Fibroblast of lung (primary cell): ENCODE results near the gene ZNF747. TPM values are rescaled to one million over a fixed set of nuclear protein-coding genes. Genes with fewer than 3 reads are reported as not detected.
"Not testable (repeated sequence)": the region's sequence is repeated elsewhere in the genome, so short reads cannot be mapped to it uniquely, and the experiment has no call there.

ENCODE experiments used
- DNase-seq, 2 donors: peaks; one replicate each; pipeline versions ENCODE4 v3.0.0 to v3.0.0-alpha.2; 2010; ENCODE audit warnings: low read depth in 2 of 2
- H2AFZ ChIP-seq: 2 replicates; pipeline ENCODE4 v1.5.1; 2012; ENCODE audit warnings: low read length, control low read depth, inconsistent platforms
- H3K27ac ChIP-seq: 2 replicates; pipeline ENCODE4 v1.5.1; 2011; ENCODE audit warnings: low read length, control low read depth; ENCODE audit not compliant: insufficient read depth
- H3K27me3 ChIP-seq: 2 replicates; pipeline ENCODE4 v1.5.1; 2011; ENCODE audit warnings: mild to moderate bottlenecking, low read length; ENCODE audit not compliant: control insufficient read depth, insufficient read depth
- H3K36me3 ChIP-seq: 2 replicates; pipeline ENCODE4 v1.5.1; 2011; ENCODE audit warnings: low read length; ENCODE audit not compliant: control insufficient read depth, insufficient read depth
- H3K4me1 ChIP-seq: 2 replicates; pipeline ENCODE4 v1.5.1; 2011; ENCODE audit warnings: low read length; ENCODE audit not compliant: control insufficient read depth, insufficient read depth; ENCODE audit errors: extremely low read depth
- H3K4me2 ChIP-seq: 2 replicates; pipeline ENCODE4 v1.5.1; 2011; ENCODE audit warnings: low read length, control low read depth; ENCODE audit not compliant: insufficient read depth; ENCODE audit errors: extremely low read depth
- H3K4me3 ChIP-seq, 4 experiments: fragments of 200-600 bp in 1 of 4; sonication (generic) in 1 of 4; replicated peaks in 1 of 4; 2 replicates each; pipeline ENCODE4 v1.5.1; 2011 to 2016; ENCODE audit warnings: low read length in 4 of 4, low read depth in 3 of 4, mild to moderate bottlenecking in 3 of 4, control low read depth in 2 of 4, inconsistent platforms in 1 of 4, mixed read lengths in 1 of 4; ENCODE audit not compliant: insufficient read depth in 1 of 4; ENCODE audit errors: control extremely low read depth in 1 of 4
- H3K79me2 ChIP-seq: 2 replicates; pipeline ENCODE4 v1.5.1; 2012; ENCODE audit warnings: mild to moderate bottlenecking, low read length, inconsistent platforms; ENCODE audit not compliant: control insufficient read depth, insufficient read depth
- H3K9ac ChIP-seq: 2 replicates; pipeline ENCODE4 v1.5.1; 2011; ENCODE audit warnings: mild to moderate bottlenecking, low read length, control low read depth; ENCODE audit not compliant: insufficient read depth
- H3K9me3 ChIP-seq: 2 replicates; pipeline ENCODE4 v1.5.1; 2012; ENCODE audit warnings: low read depth, low read length; ENCODE audit not compliant: control insufficient read depth, insufficient read depth
- H4K20me1 ChIP-seq: 2 replicates; pipeline ENCODE4 v1.5.1; 2011; ENCODE audit warnings: low read length; ENCODE audit not compliant: control insufficient read depth, insufficient read depth; ENCODE audit errors: extremely low read depth
- CTCF ChIP-seq, 2 donors: IDR thresholded peaks in 1 of 2; conservative IDR thresholded peaks in 1 of 2; 1 replicate in 1 of 2; 2 replicates in 1 of 2; pipeline ENCODE4 v1.5.1; 2011 to 2012; ENCODE audit warnings: low read length in 2 of 2, control low read depth in 1 of 2, inconsistent platforms in 1 of 2, low read depth in 1 of 2, mild to moderate bottlenecking in 1 of 2
- EZH2 ChIP-seq: IDR thresholded peaks from 2 replicates; pipeline ENCODE4 v1.5.1; 2012; ENCODE audit warnings: low read length, control low read depth, mild to moderate bottlenecking; ENCODE audit errors: missing control alignments
- polyA plus RNA-seq, 2 donors: library from polyadenylated mRNA; depleted of rRNA in 1 of 2; stranded (reverse) in 1 of 2; unstranded in 1 of 2; fragments of >200 nt; gene quantifications; 2 replicates each; pipeline ENCODE4 v1.2.1, GENCODE V29; 2011 to 2012; ENCODE audit warnings: missing spikeins in 1 of 2
- total RNA-seq: library from RNA; depleted of rRNA; stranded (reverse); fragments of >200 nt; gene quantifications from 2 replicates; pipeline ENCODE4 v1.2.1, GENCODE V29; 2014

Gene ZNF747
- total and polyA plus RNA-seq, 2 donors (not counting 1 experiment from before 2014, with no cell fraction given), result 4.4 to 10.6 TPM

DNA sequence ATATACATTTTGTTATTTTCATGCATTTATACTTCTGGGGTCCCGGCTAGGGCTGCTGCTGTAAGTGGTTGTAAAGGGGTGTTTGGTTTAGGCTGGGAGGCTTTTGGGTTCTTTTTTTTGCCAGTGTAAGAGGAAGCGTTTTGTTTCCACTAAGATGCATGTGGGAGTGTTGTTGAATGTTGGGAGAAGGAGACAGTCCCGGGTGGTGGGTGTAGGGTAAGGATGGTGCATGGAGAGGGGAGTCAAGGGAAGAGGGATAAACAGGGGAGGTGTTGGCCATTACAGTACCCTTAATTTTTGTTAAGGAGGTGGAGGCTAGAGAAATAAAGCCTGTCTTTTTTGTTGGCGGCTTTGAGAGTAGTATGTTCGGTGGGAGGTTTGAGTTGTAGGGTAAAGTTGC, 8.4 kb upstream of the ZNF747 start:
- Histone ChIP-seq H3K4me1 (peaks cover 2% of the 10 kb centered on the region), H4K20me1 (no peaks in the 10 kb centered on the region), H3K36me3 (no peaks in the 10 kb centered on the region), H3K9ac (no peak overlapping the region), H2AFZ (no peak overlapping the region), H3K9me3 (no peaks in the 10 kb centered on the region), H3K79me2 (no peaks in the 10 kb centered on the region), H3K27me3 (no peaks in the 10 kb centered on the region), H3K4me2 (no peak overlapping the region), H3K27ac (no peak overlapping the region), H3K4me3 (no peak overlapping the region)
- TF ChIP-seq CTCF (conservative IDR thresholded peaks at IDR 0.05 in 1 of 2, IDR thresholded peaks at IDR 0.05 in 1 of 2; ENCODE audit: low read depth in 1 of 2, low read length in 2 of 2) (no peak), EZH2 (no peak)
- DNase-seq, result no peak

DNA sequence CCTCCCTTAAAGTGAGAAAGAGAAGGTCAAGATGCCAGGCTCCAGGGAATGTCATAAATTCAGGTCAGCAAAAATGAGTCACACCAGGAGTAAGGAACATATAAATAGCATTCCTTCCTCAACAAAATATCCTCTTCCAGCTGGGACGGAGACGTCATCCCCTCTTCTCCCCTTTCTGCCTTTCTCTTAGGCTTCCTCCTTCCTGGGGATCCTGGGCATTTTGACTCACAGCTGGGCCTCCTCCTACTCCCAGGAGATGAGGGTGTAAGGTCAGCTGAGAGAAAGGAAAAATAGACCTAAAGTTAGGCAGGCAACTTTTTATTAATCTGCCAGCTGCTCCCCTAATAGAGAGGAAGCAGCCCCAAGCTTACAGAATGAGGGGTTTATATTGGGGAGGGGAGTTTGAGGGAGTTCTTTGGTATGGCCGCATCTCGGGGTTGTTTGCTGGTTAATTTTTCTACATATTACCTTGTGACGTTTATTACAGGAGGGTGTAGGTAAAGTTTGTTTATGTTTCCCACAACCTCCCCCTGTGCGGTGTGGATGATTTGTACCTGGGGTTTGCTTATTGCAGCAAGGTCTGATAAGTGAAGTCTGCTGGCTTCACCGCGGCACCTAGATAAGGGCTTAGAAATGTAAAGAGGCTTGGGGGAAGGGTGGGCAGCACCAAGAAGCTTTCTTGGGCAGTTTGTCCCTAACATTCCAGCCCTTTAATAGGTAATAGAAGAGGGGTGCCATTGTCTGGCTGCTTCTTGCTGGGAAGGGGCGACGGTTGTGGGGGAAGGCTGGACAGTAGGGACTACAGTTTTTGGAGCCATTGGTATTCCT, 7.1 kb upstream of the ZNF747 start:
- Histone ChIP-seq H3K4me2 (no peak overlapping the region), H3K27ac (no peak overlapping the region), H3K4me3 (no peak overlapping the region), H3K4me1 (peaks cover 2% of the 10 kb centered on the region), H3K9ac (no peak overlapping the region), H3K79me2 (no peaks in the 10 kb centered on the region), H3K9me3 (no peaks in the 10 kb centered on the region), H2AFZ (no peak overlapping the region), H3K27me3 (no peaks in the 10 kb centered on the region), H4K20me1 (no peaks in the 10 kb centered on the region), H3K36me3 (no peaks in the 10 kb centered on the region)
- TF ChIP-seq EZH2, result no peak
- no peak for TF ChIP-seq CTCF (conservative IDR thresholded peaks at IDR 0.05 in 1 of 2, IDR thresholded peaks at IDR 0.05 in 1 of 2; ENCODE audit: low read depth in 1 of 2, low read length in 2 of 2)
- DNase-seq, result peak; percentile 69 to 77

GRCh38 chr16:30540916-30541464, 6.3 kb upstream of the ZNF747 start:
- DNase-seq, H2AFZ ChIP-seq, H4K20me1 ChIP-seq, H3K9me3 ChIP-seq, H3K79me2 ChIP-seq, H3K27me3 ChIP-seq, H3K27ac ChIP-seq, H3K4me1 ChIP-seq, H3K4me3 ChIP-seq, H3K9ac ChIP-seq, H3K4me2 ChIP-seq, H3K36me3 ChIP-seq: not testable (repeated sequence)

- not testable (repeated sequence) for H3K4me3 ChIP-seq, DNase-seq, H3K4me2 ChIP-seq, H3K27ac ChIP-seq, H3K27me3 ChIP-seq, H4K20me1 ChIP-seq, H3K4me1 ChIP-seq, H3K9me3 ChIP-seq, H3K9ac ChIP-seq, H3K79me2 ChIP-seq, H3K36me3 ChIP-seq, H2AFZ ChIP-seq
Observed at GRCh38 chr16:30539986-30540526, 5.4 kb upstream of the ZNF747 start.
